ENCODE results near the gene MGAT3.

MGAT3 gene

GRCh38 chr22:39481595-39481994 is 24.8 kb downstream of the MGAT3 start:
- Histone ChIP-seq H3K9ac (ENCODE audit: low read depth, low read length, poor library complexity, severe bottlenecking) (no peak overlapping the region), H3K4me2 (ENCODE audit: low read depth, low read length, poor library complexity, severe bottlenecking) (no peak overlapping the region), H3K9me2 (replicated peaks; ENCODE audit: low read depth, low read length) (no peaks in the 10 kb centered on the region), H3K4me3 (ENCODE audit: low read length, poor library complexity, severe bottlenecking) (no peak overlapping the region), H3F3A (ENCODE audit: low read depth) (no peaks in the 10 kb centered on the region), H3K27me3 (ENCODE audit: insufficient read depth, low read length, poor library complexity, severe bottlenecking) (no peaks in the 10 kb centered on the region), H4K20me1 (ENCODE audit: insufficient read depth, low read length, poor library complexity, severe bottlenecking) (peaks cover 2% of the 10 kb centered on the region), H3K36me3 (ENCODE audit: insufficient read depth, low read length) (peaks cover 4% of the 10 kb centered on the region; the same call in 1 of the 2 replicates), H3K9me3 (ENCODE audit: insufficient read depth, low read depth, low read length) (no peaks in the 10 kb centered on the region), H3K4me1 (ENCODE audit: insufficient read depth, low read length, poor library complexity, severe bottlenecking) (no peaks in the 10 kb centered on the region), H3K79me2 (ENCODE audit: insufficient read depth, low read length) (no peaks in the 10 kb centered on the region), H2AFZ (ENCODE audit: low read length) (no peak overlapping the region)
- TF ChIP-seq EZH2phosphoT487 (IDR thresholded peaks at IDR 0.05; ENCODE audit: borderline replicate concordance) (no peak), CTCF (conservative IDR thresholded peaks at IDR 0.05; ENCODE audit: low read length) (no peak)

DNA sequence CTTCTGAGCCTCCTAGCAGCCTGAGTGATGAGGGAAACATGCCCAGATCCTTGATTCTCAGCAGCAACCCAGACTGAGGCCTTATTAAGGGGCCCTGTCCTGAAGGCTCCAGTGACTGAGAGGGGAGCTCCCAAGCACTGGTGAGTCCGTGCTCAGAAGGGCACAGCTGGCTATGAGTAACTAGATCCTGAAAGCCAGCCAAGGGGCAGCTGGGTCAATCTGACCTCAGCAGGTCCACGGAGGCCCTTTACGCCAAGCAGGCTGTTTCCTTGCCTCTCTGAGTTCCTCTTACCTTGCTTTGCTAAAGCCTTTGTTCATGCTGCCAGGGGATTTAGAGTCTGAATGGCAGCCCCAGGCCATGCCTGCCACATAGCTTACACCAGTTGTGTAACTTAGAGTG is 26.0 kb downstream of the MGAT3 start:
- TF ChIP-seq CTCF (conservative IDR thresholded peaks at IDR 0.05; ENCODE audit: low read length) (no peak), EZH2phosphoT487 (IDR thresholded peaks at IDR 0.05; ENCODE audit: borderline replicate concordance) (no peak)
- no peak overlapping the region for H3K4me2 ChIP-seq (ENCODE audit: low read depth, low read length, poor library complexity, severe bottlenecking)
- H3K4me1 ChIP-seq (ENCODE audit: insufficient read depth, low read length, poor library complexity, severe bottlenecking) = no peaks in the 10 kb centered on the region
- H3K9me3 ChIP-seq (ENCODE audit: insufficient read depth, low read depth, low read length) = no peaks in the 10 kb centered on the region
- H3K27me3 ChIP-seq (ENCODE audit: insufficient read depth, low read length, poor library complexity, severe bottlenecking) = no peaks in the 10 kb centered on the region
- no peaks in the 10 kb centered on the region for H3K9me2 ChIP-seq (replicated peaks; ENCODE audit: low read depth, low read length)
- H3F3A ChIP-seq (ENCODE audit: low read depth) = no peaks in the 10 kb centered on the region
- H3K4me3 ChIP-seq (ENCODE audit: low read length, poor library complexity, severe bottlenecking) = no peak overlapping the region
- H4K20me1 ChIP-seq (ENCODE audit: insufficient read depth, low read length, poor library complexity, severe bottlenecking) = peaks cover 2% of the 10 kb centered on the region
- H3K9ac ChIP-seq (ENCODE audit: low read depth, low read length, poor library complexity, severe bottlenecking) = no peak overlapping the region
- H3K79me2 ChIP-seq (ENCODE audit: insufficient read depth, low read length) = no peaks in the 10 kb centered on the region
- H2AFZ ChIP-seq (ENCODE audit: low read length) = no peak overlapping the region
- H3K36me3 ChIP-seq (ENCODE audit: insufficient read depth, low read length) = peaks cover 1% of the 10 kb centered on the region; the same call in 1 of the 2 replicates

DNA sequence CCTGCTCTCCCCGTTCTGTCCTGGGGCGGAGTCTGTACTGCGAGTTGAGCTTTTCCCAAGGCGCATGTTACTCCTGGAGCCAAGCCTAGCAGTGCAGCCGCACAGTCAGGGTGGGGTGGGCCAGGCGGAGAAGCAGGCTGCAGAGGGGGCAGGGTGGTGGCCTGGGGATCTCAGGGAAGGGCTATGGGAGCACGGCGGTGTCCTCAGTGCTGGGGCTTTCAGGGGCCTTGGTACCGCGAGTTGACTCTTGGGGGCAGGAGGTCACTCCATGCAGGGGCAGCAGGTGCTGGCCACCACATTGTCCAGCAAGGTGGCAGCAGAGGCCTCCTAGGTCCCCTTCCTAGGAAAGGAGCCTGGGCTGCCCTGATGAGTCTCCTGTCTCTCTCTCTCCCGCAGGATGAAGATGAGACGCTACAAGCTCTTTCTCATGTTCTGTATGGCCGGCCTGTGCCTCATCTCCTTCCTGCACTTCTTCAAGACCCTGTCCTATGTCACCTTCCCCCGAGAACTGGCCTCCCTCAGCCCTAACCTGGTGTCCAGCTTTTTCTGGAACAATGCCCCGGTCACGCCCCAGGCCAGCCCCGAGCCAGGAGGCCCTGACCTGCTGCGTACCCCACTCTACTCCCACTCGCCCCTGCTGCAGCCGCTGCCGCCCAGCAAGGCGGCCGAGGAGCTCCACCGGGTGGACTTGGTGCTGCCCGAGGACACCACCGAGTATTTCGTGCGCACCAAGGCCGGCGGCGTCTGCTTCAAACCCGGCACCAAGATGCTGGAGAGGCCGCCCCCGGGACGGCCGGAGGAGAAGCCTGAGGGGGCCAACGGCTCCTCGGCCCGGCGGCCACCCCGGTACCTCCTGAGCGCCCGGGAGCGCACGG is 30.4 kb downstream of the MGAT3 start:
- Histone ChIP-seq H3K9me3 (ENCODE audit: insufficient read depth, low read depth, low read length) (no peaks in the 10 kb centered on the region), H3K79me2 (ENCODE audit: insufficient read depth, low read length) (no peaks in the 10 kb centered on the region), H3K4me3 (ENCODE audit: low read length, poor library complexity, severe bottlenecking) (no peak overlapping the region), H4K20me1 (ENCODE audit: insufficient read depth, low read length, poor library complexity, severe bottlenecking) (no peaks in the 10 kb centered on the region), H3K9me2 (replicated peaks; ENCODE audit: low read depth, low read length) (no peaks in the 10 kb centered on the region), H3K9ac (ENCODE audit: low read depth, low read length, poor library complexity, severe bottlenecking) (no peak overlapping the region), H3K4me2 (ENCODE audit: low read depth, low read length, poor library complexity, severe bottlenecking) (no peak overlapping the region), H3K27me3 (ENCODE audit: insufficient read depth, low read length, poor library complexity, severe bottlenecking) (no peaks in the 10 kb centered on the region), H3K4me1 (ENCODE audit: insufficient read depth, low read length, poor library complexity, severe bottlenecking) (no peaks in the 10 kb centered on the region), H2AFZ (ENCODE audit: low read length) (no peak overlapping the region), H3K36me3 (ENCODE audit: insufficient read depth, low read length) (peaks cover 7% of the 10 kb centered on the region; the same call in 1 of the 2 replicates), H3F3A (ENCODE audit: low read depth) (no peaks in the 10 kb centered on the region)
- TF ChIP-seq EZH2phosphoT487 (IDR thresholded peaks at IDR 0.05; ENCODE audit: borderline replicate concordance) (no peak), CTCF (conservative IDR thresholded peaks at IDR 0.05; ENCODE audit: low read length) (no peak)
